ENCODE measurements around the gene KCNJ6.

The KCNJ6 gene, protein sequence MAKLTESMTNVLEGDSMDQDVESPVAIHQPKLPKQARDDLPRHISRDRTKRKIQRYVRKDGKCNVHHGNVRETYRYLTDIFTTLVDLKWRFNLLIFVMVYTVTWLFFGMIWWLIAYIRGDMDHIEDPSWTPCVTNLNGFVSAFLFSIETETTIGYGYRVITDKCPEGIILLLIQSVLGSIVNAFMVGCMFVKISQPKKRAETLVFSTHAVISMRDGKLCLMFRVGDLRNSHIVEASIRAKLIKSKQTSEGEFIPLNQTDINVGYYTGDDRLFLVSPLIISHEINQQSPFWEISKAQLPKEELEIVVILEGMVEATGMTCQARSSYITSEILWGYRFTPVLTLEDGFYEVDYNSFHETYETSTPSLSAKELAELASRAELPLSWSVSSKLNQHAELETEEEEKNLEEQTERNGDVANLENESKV

DNA sequence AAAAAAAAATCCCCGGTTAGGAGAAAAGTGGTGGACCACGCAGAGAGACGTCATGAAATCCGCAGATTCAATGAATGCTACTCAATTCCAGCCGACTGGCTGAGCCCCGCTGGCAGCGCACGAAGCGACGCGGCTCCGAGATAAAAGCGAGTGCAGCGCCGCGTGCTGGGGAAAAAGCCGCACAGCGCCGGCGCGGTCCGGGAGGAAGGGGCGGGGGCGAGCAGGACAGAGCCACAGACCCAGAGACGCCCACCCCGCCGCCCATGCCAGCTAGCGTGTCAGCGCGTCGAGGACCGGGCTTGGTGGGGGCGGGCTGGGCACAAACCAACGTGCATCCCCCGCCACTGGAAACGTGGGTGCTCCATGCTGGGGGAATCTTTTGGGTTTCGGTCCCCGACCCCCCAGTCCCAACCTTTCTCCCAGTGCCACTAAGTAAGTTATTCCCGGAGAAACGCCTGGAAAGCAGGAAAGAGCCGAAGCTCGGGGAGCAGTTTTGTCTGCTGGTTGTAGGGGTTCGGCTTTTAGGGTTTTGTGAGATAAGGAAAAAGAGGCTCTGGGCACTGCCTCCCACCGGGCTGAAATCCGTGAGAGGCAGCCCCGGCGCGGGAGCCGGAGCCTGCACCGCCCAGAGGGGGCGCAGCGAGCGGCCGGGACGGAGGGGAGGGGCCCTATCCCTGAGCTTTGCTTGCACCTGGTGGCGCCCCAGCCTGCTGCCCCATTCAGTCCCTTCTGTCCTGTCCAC is at the start of gene KCNJ6:
KCNJ6 (minus strand) TSS at position 148 of the 742 bp plus-strand sequence. CDS start 75,775 bp downstream, outside the sequence.
- Mint-ChIP-seq H3K27me3 (peaks cover 82% of the 10 kb centered on the region), H3K4me1 (no peaks in the 10 kb centered on the region), H3K36me3 (ENCODE audit: insufficient read depth) (no peaks in the 10 kb centered on the region), H3K4me3 (no peak within 1 kb of the TSS), H3K9me3 (no peaks in the 10 kb centered on the region), H3K27ac (ENCODE audit: low read depth) (no peak within 1 kb of the TSS)
- ATAC-seq (replicated peaks; ENCODE audit: extremely low read depth, poor library complexity, severe bottlenecking): no peak
- no peak for DNase-seq (ENCODE audit: low spot score in 2 of 2)

GRCh38 chr21:37965088-37965805 is 49.0 kb upstream of the KCNJ6 start:
- no peak for DNase-seq (ENCODE audit: low spot score in 2 of 2)
- H3K9me3 Mint-ChIP-seq: no peaks in the 10 kb centered on the region
- H3K36me3 Mint-ChIP-seq (ENCODE audit: insufficient read depth): no peaks in the 10 kb centered on the region
- H3K4me3 Mint-ChIP-seq: no peak overlapping the region
- H3K27me3 Mint-ChIP-seq: peaks cover 18% of the 10 kb centered on the region
- H3K27ac Mint-ChIP-seq (ENCODE audit: low read depth): no peak overlapping the region
- ATAC-seq (replicated peaks; ENCODE audit: extremely low read depth, poor library complexity, severe bottlenecking): no peak
- H3K4me1 Mint-ChIP-seq: no peaks in the 10 kb centered on the region

- no peak overlapping the region for H3K4me3 Mint-ChIP-seq
- H3K27ac Mint-ChIP-seq (ENCODE audit: low read depth): no peak overlapping the region
- H3K4me1 Mint-ChIP-seq: no peaks in the 10 kb centered on the region
- no peaks in the 10 kb centered on the region for H3K9me3 Mint-ChIP-seq
- peaks cover 35% of the 10 kb centered on the region for H3K27me3 Mint-ChIP-seq
- ATAC-seq (replicated peaks; ENCODE audit: extremely low read depth, poor library complexity, severe bottlenecking) (no peak), DNase-seq (ENCODE audit: low spot score in 2 of 2) (no peak)
- H3K36me3 Mint-ChIP-seq (ENCODE audit: insufficient read depth): no peaks in the 10 kb centered on the region
Measured at GRCh38 chr21:37958537-37958936, 42.3 kb upstream of the KCNJ6 start.

GRCh38 chr21:37956772-37957171 is 40.5 kb upstream of the KCNJ6 start:
- Mint-ChIP-seq H3K4me3 (no peak overlapping the region), H3K36me3 (ENCODE audit: insufficient read depth) (no peaks in the 10 kb centered on the region), H3K27me3 (peaks cover 37% of the 10 kb centered on the region), H3K27ac (ENCODE audit: low read depth) (no peak overlapping the region), H3K9me3 (no peaks in the 10 kb centered on the region), H3K4me1 (no peaks in the 10 kb centered on the region)
- no peak for DNase-seq (ENCODE audit: low spot score in 2 of 2)
- no peak for ATAC-seq (replicated peaks; ENCODE audit: extremely low read depth, poor library complexity, severe bottlenecking)

DNA sequence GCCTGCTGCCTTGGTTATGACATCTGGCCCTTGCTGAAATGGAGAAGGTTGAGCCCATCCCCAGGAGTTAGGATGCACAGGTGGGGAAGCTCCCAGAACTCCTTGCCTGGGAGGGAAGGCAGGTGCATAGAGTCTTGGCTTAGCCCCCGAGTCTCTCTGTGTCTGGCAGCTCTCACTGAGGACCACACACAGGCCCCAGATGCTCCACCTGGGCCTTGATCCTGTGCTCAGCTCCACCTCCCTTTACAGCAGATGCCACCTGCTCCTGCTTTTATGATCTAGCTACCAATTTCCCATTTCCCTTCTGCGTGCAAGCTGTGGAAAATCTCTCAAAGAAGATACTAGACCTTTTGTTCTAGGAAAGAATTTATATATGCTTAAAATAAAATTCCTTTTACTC is 28.8 kb upstream of the KCNJ6 start:
- H3K27ac Mint-ChIP-seq (ENCODE audit: low read depth): no peak overlapping the region
- peaks cover 5% of the 10 kb centered on the region for H3K9me3 Mint-ChIP-seq
- no peaks in the 10 kb centered on the region for H3K36me3 Mint-ChIP-seq (ENCODE audit: insufficient read depth)
- peaks cover 11% of the 10 kb centered on the region for H3K27me3 Mint-ChIP-seq
- H3K4me3 Mint-ChIP-seq: no peak overlapping the region
- DNase-seq (ENCODE audit: low spot score in 2 of 2): no peak
- no peaks in the 10 kb centered on the region for H3K4me1 Mint-ChIP-seq
- ATAC-seq (replicated peaks; ENCODE audit: extremely low read depth, poor library complexity, severe bottlenecking): no peak

DNA sequence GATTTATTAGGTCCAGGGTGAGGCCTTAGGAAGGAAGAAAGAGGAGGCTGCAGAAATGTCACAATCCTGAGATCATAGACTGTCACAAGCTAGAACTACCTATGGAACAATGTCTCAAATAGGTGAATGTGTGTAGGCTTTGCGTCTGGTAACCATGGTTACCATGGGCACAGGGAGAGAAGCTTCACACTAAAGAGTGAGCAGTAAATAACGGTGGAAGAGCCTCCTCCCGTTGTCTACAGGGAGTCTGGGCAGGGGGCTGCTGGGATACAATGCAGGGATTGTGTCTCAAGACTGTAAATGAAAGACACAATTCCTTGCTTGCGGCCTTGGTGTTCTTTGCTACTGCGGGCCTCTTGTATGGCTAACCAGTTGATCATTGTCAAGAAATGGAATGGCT is 28.2 kb upstream of the KCNJ6 start:
- Mint-ChIP-seq H3K27me3 (peaks cover 11% of the 10 kb centered on the region), H3K9me3 (peaks cover 5% of the 10 kb centered on the region), H3K36me3 (ENCODE audit: insufficient read depth) (no peaks in the 10 kb centered on the region), H3K27ac (ENCODE audit: low read depth) (no peak overlapping the region), H3K4me1 (no peaks in the 10 kb centered on the region), H3K4me3 (no peak overlapping the region)
- ATAC-seq (replicated peaks; ENCODE audit: extremely low read depth, poor library complexity, severe bottlenecking) (no peak), DNase-seq (ENCODE audit: low spot score in 2 of 2) (no peak)

- H3K27ac Mint-ChIP-seq (ENCODE audit: low read depth): no peak overlapping the region
- ATAC-seq (replicated peaks; ENCODE audit: extremely low read depth, poor library complexity, severe bottlenecking): no peak
- peaks cover 5% of the 10 kb centered on the region for H3K9me3 Mint-ChIP-seq
Measured at GRCh38 chr21:37940691-37941090, 24.4 kb upstream of the KCNJ6 start.

GRCh38 chr21:37939838-37940237 is 23.6 kb upstream of the KCNJ6 start:
- Mint-ChIP-seq H3K36me3 (ENCODE audit: insufficient read depth) (no peaks in the 10 kb centered on the region), H3K27ac (ENCODE audit: low read depth) (no peak overlapping the region), H3K9me3 (peaks cover 5% of the 10 kb centered on the region), H3K4me1 (no peaks in the 10 kb centered on the region), H3K4me3 (no peak overlapping the region), H3K27me3 (peaks cover 11% of the 10 kb centered on the region)
- ATAC-seq (replicated peaks; ENCODE audit: extremely low read depth, poor library complexity, severe bottlenecking): no peak
- no peak for DNase-seq (ENCODE audit: low spot score in 2 of 2)

More at GRCh38 chr21:37940691-37941090, 24.4 kb upstream of the KCNJ6 start:
- H3K4me1 Mint-ChIP-seq: no peaks in the 10 kb centered on the region
- peaks cover 11% of the 10 kb centered on the region for H3K27me3 Mint-ChIP-seq
- no peak overlapping the region for H3K4me3 Mint-ChIP-seq
- DNase-seq (ENCODE audit: low spot score in 2 of 2): no peak
- H3K36me3 Mint-ChIP-seq (ENCODE audit: insufficient read depth): no peaks in the 10 kb centered on the region

- Mint-ChIP-seq H3K27ac (ENCODE audit: low read depth) (no peak overlapping the region), H3K4me3 (no peak overlapping the region), H3K4me1 (no peaks in the 10 kb centered on the region), H3K9me3 (peaks cover 5% of the 10 kb centered on the region), H3K27me3 (peaks cover 8% of the 10 kb centered on the region), H3K36me3 (ENCODE audit: insufficient read depth) (no peaks in the 10 kb centered on the region)
- no peak for ATAC-seq (replicated peaks; ENCODE audit: extremely low read depth, poor library complexity, severe bottlenecking)
- no peak for DNase-seq (ENCODE audit: low spot score in 2 of 2)
Measured at GRCh38 chr21:37939251-37939650, 23.0 kb upstream of the KCNJ6 start.

- DNase-seq (ENCODE audit: low spot score in 2 of 2) (no peak), ATAC-seq (replicated peaks; ENCODE audit: extremely low read depth, poor library complexity, severe bottlenecking) (no peak)
- no peak overlapping the region for H3K27ac Mint-ChIP-seq (ENCODE audit: low read depth)
- H3K4me1 Mint-ChIP-seq: no peaks in the 10 kb centered on the region
- H3K4me3 Mint-ChIP-seq: no peak overlapping the region
- peaks cover 9% of the 10 kb centered on the region for H3K9me3 Mint-ChIP-seq
- H3K27me3 Mint-ChIP-seq: no peaks in the 10 kb centered on the region
- H3K36me3 Mint-ChIP-seq (ENCODE audit: insufficient read depth): no peaks in the 10 kb centered on the region
Measured at GRCh38 chr21:37937668-37938067, 21.4 kb upstream of the KCNJ6 start.

- DNase-seq (ENCODE audit: low spot score in 2 of 2) (no peak), ATAC-seq (replicated peaks; ENCODE audit: extremely low read depth, poor library complexity, severe bottlenecking) (no peak)
- peaks cover 9% of the 10 kb centered on the region for H3K9me3 Mint-ChIP-seq
- no peaks in the 10 kb centered on the region for H3K36me3 Mint-ChIP-seq (ENCODE audit: insufficient read depth)
- no peak overlapping the region for H3K27ac Mint-ChIP-seq (ENCODE audit: low read depth)
- no peak overlapping the region for H3K4me3 Mint-ChIP-seq
- H3K27me3 Mint-ChIP-seq: no peaks in the 10 kb centered on the region
- no peaks in the 10 kb centered on the region for H3K4me1 Mint-ChIP-seq
Measured at GRCh38 chr21:37936010-37936785, 19.9 kb upstream of the KCNJ6 start.

DNA sequence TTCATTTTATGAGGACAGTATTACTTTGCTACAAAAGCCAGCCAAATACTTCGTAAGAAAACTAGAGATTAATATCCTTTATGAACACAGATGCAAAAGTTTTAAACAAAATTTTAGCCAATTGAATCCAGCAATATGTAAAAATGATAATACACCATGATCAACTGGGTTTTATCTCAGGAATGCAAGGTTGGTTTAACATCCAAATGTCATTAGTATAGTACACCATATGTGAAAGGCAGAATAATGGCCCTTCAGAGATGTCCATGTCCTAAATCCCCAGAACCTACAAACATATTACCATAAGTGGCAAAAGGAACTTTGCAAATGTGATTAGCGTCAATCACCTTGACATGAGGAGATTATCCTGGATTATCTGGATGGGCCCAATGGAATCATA is 16.7 kb upstream of the KCNJ6 start:
- Mint-ChIP-seq H3K4me3 (no peak overlapping the region), H3K27ac (ENCODE audit: low read depth) (no peak overlapping the region), H3K36me3 (ENCODE audit: insufficient read depth) (no peaks in the 10 kb centered on the region), H3K9me3 (peaks cover 15% of the 10 kb centered on the region), H3K4me1 (no peaks in the 10 kb centered on the region), H3K27me3 (no peaks in the 10 kb centered on the region)
- DNase-seq (ENCODE audit: low spot score in 2 of 2): no peak
- no peak for ATAC-seq (replicated peaks; ENCODE audit: extremely low read depth, poor library complexity, severe bottlenecking)
